ENCODE results near the gene NF1.

- TF ChIP-seq CTCF (IDR thresholded peaks at IDR 0.05; ENCODE audit: low read length) (no peak), EZH2phosphoT487 (IDR thresholded peaks at IDR 0.05; ENCODE audit: low read length) (no peak)
Measured at GRCh38 chr17:31320241-31320640, 225.5 kb downstream of the NF1 start.
